GM12878 (cell line): ENCODE data around the gene MYO1E. TPM values are rescaled to one million over a fixed set of nuclear protein-coding genes. Genes with fewer than 3 reads are reported as not detected.
A peak's percentile ranks its signal among the peaks of the same experiment; 100 is the strongest.

Source experiments
- ATF3 ChIP-seq: IDR thresholded peaks from 2 replicates; pipeline ENCODE4 v1.6.1; 2011; ENCODE audit warnings: low read depth, mild to moderate bottlenecking, low read length, moderate library complexity, borderline replicate concordance; ENCODE audit errors: extremely low read depth
- ATF7 ChIP-seq: fragments of 450-650 bp; IDR thresholded peaks from 2 replicates; pipeline ENCODE4 v1.6.1; 2016; ENCODE audit warnings: low read depth, mild to moderate bottlenecking
- BCL11A ChIP-seq: IDR thresholded peaks from 2 replicates; pipeline ENCODE4 v1.6.1; 2011; ENCODE audit warnings: low read depth, low read length
- CHD1 ChIP-seq: IDR thresholded peaks from 2 replicates; pipeline ENCODE4 v1.6.1; 2012; ENCODE audit warnings: low read depth, low read length, improper control_type of control experiment
- CHD4 ChIP-seq: fragments of 200-600 bp; sonication (generic); IDR thresholded peaks from 2 replicates; pipeline ENCODE4 v1.6.1; 2016; ENCODE audit warnings: mild to moderate bottlenecking
- ELK1 ChIP-seq: IDR thresholded peaks from 2 replicates; pipeline ENCODE4 v1.6.1; 2012; ENCODE audit warnings: low read depth, low read length, improper control_type of control experiment
- ETV6 ChIP-seq, 2 experiments: fragments of 450-650 bp in 1 of 2; IDR thresholded peaks in 1 of 2; conservative IDR thresholded peaks in 1 of 2; 2 replicates each; pipeline ENCODE4 v1.6.1; 2014; ENCODE audit warnings: antibody characterized with exemption in 1 of 2, borderline replicate concordance in 1 of 2, low read depth in 1 of 2, mild to moderate bottlenecking in 1 of 2, moderate library complexity in 1 of 2
- HCFC1 ChIP-seq: fragments of 150-350 bp; IDR thresholded peaks from 2 replicates; pipeline ENCODE4 v1.6.1; 2014; ENCODE audit warnings: low read length
- IKZF1 ChIP-seq: fragments of 450-650 bp; conservative IDR thresholded peaks from 2 replicates; pipeline ENCODE4 v1.6.1; 2017; ENCODE audit warnings: antibody characterized with exemption, mild to moderate bottlenecking
- IRF3 ChIP-seq: fragments of 450-650 bp; IDR thresholded peaks from 2 replicates; pipeline ENCODE4 v1.6.1; 2014; ENCODE audit warnings: mild to moderate bottlenecking
- KLF5 ChIP-seq: fragments of 450-650 bp; IDR thresholded peaks from 2 replicates; pipeline ENCODE4 v1.6.1; 2014; ENCODE audit warnings: mild to moderate bottlenecking; ENCODE audit not compliant: partially characterized antibody
- NFYA ChIP-seq: IDR thresholded peaks from 2 replicates; pipeline ENCODE4 v1.6.1; 2011; ENCODE audit warnings: low read depth, mild to moderate bottlenecking, low read length, improper control_type of control experiment, borderline replicate concordance
- POLR2A ChIP-seq: IDR thresholded peaks from 2 replicates; pipeline ENCODE4 v1.6.1; 2011; ENCODE audit warnings: low read depth, mild to moderate bottlenecking, low read length
- RAD21 ChIP-seq: IDR thresholded peaks from 2 replicates; pipeline ENCODE4 v1.6.1; 2011; ENCODE audit warnings: mild to moderate bottlenecking, low read depth, low read length, moderate library complexity; ENCODE audit not compliant: insufficient read depth
- RCOR1 ChIP-seq: conservative IDR thresholded peaks from 2 replicates; pipeline ENCODE4 v1.6.1; 2012; ENCODE audit warnings: low read depth, low read length, improper control_type of control experiment
- SKIL ChIP-seq: fragments of 450-650 bp; IDR thresholded peaks from 2 replicates; pipeline ENCODE4 v1.6.1; 2017; ENCODE audit warnings: mild to moderate bottlenecking, low read depth, inconsistent platforms; ENCODE audit not compliant: poor library complexity, severe bottlenecking
- SMC3 ChIP-seq: IDR thresholded peaks from 2 replicates; pipeline ENCODE4 v1.6.1; 2011; ENCODE audit warnings: low read length, improper control_type of control experiment, borderline replicate concordance
- YBX1 ChIP-seq: fragments of 450-650 bp; IDR thresholded peaks from 2 replicates; pipeline ENCODE4 v1.6.1; 2016; ENCODE audit warnings: antibody characterized with exemption
- ZBTB33 ChIP-seq: fragments of 450-650 bp; IDR thresholded peaks from 2 replicates; pipeline ENCODE4 v1.6.1; 2017; ENCODE audit warnings: mild to moderate bottlenecking
- ZNF592 ChIP-seq: fragments of 450-650 bp; IDR thresholded peaks from 2 replicates; pipeline ENCODE4 v1.6.1; 2017; ENCODE audit warnings: mild to moderate bottlenecking, moderate library complexity
- polyA plus RNA-seq, 11 experiments: library from polyadenylated mRNA; depleted of rRNA in 4 of 11; unstranded in 6 of 11; stranded (reverse) in 5 of 11; fragments of >200 nt; fragmentation: Nextera tagmentation in 4 of 11; fragmentation: Illumina TruSeq in 1 of 11; extraction: Ambion mirVana in 4 of 11; extraction: Trizol in 1 of 11; gene quantifications; 1 replicate in 1 of 11; 2 replicates in 10 of 11; pipeline versions ENCODE4 v1.2.1 to v1.2.3, GENCODE V29; 2011 to 2016; ENCODE audit warnings: inconsistent platforms in 2 of 11, missing spikeins in 2 of 11, low read depth in 1 of 11
- total RNA-seq, 4 experiments: library from RNA; depleted of rRNA in 3 of 4; stranded (reverse); fragments of >200 nt in 3 of 4; fragmentation: Illumina TruSeq in 1 of 4; extraction: Trizol in 1 of 4; gene quantifications; 2 replicates each; pipeline versions ENCODE4 v1.2.1 to v1.2.3, GENCODE V29; 2013 to 2021

Gene MYO1E
- total and polyA plus RNA-seq, 10 of the 15 experiments (the other 5 are each of a cell fraction or from before 2014, with no cell fraction given), result 10.3 to 266 (median 64.9) TPM

- TF ChIP-seq ZNF592 (no peak), KLF5 (no peak), ZBTB33 (peak; percentile 69; the same call in 1 of the 2 replicates), CHD4 (no peak), ETV6 (conservative IDR thresholded peaks at IDR 0.05 in 1 of 2, IDR thresholded peaks at IDR 0.05 in 1 of 2; ENCODE audit: borderline replicate concordance in 1 of 2, low read depth in 1 of 2) (no peak), RCOR1 (no peak), YBX1 (no peak), SMC3 (peak; percentile 48), ATF3 (no peak), POLR2A (no peak), HCFC1 (no peak), CHD1 (no peak), IRF3 (no peak), BCL11A (no peak), IKZF1 (no peak), SKIL (no peak), ATF7 (no peak), ELK1 (no peak), NFYA (no peak), RAD21 (peak; percentile 51)
Observed at GRCh38 chr15:59160880-59161593, 211.6 kb downstream of the MYO1E start (continued).
